HG02981 (cell line): ENCODE measurements around the gene CBR3.

Experiments
- ATAC-seq: cut with Tn5 transposase; IDR thresholded peaks from one replicate; pipeline ENCODE4 v1.9.1; 2021; ENCODE audit warnings: mild to moderate bottlenecking, moderate library complexity; ENCODE audit not compliant: unreplicated experiment

CBR3 gene

DNA sequence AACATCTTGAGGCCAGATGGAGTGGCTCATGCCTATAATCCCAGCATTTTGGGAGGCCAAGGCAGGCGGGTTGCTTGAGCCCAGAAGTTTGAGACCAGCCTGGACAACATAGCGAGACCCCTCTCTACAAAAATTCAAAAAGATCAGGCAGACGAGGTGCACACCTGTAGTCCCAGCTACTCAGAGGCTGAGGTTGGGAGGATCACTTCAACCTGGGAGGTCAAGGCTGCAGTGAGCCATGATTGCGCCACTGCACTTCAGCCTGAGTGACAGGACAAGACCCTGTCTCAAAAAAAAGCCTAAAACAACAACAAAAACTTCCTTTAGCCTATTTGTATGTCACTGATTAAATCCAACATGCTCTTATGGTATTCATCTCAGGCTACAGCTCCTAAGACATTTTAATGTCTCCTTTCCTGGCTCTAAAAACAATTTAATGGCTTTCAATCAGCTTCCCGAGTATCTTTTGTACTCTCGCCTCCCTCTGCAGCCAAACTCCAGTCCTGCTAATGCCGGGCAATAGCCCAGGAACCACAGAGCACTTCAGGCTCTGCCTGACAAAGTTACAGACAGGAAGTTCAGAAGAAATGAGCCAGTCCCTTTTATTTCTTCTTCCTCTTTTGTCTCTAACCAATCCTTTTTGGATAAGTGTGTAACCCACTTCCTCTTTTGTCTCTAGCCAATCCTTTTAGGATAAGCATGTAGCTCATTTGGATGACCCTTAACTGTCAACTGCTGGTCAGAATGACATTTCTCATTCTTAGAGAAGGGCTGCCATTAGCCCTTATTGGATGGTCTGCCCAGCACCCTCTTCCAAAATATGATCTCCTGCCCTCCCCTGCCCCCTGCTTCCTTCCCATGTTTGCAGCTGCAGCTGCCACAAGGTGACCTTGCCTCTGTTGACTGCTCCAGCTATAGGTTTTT is 15.2 kb downstream of the CBR3 start:
- ATAC-seq, result no peak

DNA sequence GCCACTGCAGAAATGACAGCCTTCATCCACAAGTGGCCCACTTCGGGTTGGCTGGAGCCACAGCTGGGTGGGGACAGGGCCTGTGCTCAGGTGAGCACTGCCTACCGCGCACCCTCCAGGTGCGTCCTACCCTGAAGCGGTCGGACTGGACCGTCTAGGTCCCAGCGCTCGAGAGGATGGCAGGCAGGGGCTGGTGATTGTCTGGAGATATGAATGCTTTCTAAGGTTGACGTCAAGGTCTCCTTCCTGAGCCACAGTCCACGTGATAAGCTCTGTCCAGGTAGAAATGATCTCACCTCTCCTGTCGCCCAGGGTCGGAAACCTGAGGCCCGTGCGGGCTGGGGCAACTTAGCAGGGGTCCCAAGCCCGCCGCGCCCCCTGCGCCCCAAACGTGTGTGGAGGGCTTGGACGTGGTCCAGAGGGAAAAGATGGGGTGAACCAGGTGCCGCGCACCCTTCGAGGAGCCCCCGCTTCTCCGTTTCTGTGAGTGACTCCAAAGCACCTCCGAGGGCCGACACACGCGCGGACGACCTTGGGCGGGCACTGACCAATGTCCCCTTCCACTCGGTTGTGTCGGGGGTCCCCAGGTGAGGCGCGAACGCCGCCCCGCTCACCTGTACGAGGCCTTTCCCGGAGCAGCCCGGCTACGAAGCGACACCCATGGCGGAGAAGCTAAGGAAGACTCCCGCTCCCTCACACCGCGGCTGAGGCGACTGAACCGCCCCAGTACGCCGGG is 20.9 kb downstream of the CBR3 start:
- no peak for ATAC-seq

DNA sequence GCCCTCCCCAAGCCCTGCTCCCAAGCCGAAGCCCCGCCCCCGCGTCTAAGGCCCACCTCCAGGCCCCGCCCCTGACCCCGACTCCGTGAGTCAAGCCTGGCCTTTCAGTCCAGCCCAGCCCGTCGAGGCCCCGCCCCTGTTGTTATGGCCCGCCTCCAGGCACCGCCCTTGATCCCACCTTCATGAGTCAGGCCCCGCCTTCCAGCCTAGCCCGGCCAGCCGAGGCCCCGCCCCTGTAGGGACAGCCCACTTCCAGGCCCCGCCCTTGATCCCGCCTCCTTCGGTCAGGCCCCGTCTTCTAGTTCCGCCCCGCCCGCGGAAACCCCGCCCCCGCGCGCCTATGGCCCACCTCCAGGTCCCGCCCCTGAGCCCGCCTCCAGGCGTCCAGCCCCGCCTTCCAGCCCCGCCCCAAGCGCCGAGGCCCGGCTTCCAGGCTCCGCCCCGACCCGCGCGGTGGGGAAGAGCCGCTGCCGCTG is 21.5 kb downstream of the CBR3 start:
- ATAC-seq, result peak; percentile 88

DNA sequence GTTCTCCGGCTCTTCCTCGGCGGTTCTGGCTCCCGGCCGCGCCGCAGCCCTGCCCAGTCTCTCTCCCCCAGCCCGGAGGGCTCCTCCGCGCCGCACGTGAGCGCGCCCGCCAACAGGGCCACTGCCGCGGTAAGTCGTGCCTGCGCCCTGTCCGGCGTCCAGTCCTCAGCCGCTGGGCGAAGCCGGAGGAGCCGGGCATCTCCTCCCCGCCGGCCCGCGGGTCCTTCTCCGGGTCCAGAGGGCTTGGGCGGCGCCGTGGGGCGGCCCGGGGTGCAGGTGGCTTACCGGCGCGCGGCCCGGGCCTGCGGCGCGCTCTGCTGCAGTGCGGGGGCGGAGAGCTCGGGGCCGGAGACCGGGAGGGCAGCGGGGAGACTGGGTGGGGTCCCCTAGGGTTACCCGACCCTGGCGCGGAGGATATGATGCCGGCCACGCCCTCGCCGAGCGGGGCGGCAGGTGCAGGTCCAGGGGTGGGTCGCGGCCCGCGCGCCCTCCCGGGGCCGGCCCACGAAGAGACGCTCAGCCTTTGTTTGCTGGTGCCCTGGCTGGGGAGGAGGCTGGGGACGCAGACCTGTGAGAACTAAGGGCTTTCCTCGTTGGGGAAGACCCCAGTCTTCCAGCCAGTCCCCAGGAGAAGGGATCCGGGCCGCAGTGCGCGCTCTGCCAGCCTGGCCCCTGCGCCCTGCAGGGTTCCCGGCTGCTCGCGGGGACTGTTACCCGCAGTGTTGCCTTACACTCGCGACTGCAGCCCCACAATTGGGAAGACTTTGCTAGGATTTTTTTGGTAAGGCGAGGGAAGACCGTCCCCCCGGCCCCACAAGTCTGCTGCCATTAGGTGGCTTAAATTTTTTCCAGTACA is 22.2 kb downstream of the CBR3 start, which contains the start of gene DOP1B:
DOP1B (plus strand) TSS at position 10 of the 856 bp plus-strand sequence. CDS start 7,910 bp downstream, outside the sequence.
- peak; percentile 17 for ATAC-seq

DNA sequence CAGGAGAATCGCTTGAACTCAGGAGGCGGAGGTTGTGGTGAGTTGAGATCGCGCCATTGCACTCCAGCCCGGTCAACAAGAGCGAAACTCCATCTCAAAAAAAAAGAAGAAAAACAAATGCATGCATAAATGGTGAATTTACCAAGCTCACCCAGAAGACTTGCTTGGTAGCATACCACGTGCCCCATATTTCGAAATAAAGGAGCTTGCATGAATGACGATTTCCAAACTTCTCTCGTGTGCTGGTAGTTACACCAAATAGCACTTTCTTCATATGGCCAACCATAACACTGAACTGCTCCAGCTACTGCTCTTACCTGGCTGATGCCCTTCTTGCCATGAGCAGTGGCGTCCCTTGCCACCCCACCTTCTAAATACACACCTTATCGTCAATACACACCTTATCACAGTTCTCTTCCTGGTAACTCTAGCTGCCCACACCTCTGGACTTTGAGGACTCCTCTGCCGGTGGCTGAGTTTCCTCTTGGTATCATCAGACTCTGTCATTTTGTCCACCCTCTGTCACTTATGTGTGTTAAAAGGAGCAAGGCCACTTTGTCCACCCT is 24.6 kb downstream of the CBR3 start:
- no peak for ATAC-seq

DNA sequence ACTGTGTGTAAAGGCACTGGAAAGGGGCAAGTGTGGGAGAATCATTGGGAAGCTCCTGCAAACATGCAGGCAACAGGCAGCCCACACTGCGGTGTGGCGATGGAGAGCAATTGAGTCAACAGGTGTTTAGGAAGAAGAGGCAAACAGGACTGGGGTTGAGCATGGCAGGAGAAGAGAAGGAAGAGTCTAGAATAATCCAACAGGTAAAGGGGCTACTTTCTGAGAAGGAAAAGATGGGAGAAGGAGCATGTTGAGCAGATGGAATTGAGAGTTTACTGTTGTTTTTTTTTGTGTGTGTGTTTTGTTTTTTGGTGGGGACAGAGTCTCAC is 25.9 kb downstream of the CBR3 start:
- no peak for ATAC-seq

DNA sequence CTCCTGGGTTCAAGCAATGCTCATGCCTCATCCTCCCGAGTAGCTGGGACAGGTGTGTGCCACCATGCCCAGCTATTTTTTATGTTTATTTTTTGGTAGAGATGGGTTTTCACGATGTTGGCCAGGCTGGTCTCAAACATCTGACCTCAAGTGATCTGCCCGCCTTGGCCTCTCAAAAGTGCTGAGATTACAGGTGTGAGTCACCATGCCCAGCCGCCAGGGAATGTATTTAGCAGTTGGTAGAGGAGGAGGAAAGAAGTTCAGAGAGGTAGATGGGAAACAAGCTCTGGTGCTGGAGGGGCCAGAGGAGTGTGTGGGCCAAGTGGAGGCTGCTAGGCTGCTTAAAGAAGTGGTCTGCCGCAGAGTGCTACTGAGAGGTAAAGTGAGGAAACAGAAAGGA is 27.8 kb downstream of the CBR3 start:
- ATAC-seq, result no peak

DNA sequence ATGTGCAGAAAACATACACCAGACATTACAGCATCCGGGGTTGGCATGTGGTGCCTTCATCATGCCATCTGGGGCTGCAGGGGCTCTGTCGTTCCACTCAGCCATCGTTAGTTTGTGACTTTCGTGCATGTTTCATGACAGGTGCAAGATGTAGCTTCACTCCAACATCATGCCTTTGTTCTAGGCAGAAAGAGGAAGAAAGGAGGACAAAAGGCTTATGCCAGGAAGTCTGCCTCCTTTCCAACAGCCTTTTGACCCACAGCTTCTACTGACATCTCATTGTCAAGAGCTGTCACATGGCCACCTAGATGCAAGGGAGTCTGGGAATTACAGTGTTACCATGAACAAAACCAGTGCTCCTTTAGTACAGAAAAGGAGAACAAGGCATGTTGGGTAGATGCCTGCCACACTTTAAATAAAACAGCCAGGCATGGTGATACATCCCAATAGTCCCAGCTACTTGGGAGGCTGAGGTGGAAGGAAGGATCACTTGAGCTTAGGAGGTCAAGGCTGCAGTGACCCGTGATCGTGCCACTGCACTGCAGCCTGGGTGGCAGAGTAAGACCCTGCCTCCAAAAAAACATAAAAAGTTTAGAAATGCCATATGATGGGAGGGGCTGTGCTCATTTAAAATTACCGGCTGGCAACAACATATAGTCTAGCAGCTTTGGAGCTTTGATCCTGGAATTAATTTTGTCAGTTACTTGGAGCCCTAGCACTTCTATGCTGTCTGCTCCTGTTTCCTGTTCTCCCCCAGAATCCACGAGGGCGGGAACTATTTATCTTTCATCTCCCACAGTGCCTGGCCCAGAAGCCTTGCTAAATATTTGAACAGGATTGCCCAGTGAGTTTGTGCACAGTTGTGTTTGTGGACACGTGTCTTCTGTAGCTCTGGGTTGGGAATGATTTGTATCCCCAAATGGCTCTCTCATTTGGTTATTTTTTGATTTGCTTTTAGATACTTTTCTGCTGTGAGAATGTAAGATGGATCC is 29.2 kb downstream of the CBR3 start:
- ATAC-seq, result no peak

DNA sequence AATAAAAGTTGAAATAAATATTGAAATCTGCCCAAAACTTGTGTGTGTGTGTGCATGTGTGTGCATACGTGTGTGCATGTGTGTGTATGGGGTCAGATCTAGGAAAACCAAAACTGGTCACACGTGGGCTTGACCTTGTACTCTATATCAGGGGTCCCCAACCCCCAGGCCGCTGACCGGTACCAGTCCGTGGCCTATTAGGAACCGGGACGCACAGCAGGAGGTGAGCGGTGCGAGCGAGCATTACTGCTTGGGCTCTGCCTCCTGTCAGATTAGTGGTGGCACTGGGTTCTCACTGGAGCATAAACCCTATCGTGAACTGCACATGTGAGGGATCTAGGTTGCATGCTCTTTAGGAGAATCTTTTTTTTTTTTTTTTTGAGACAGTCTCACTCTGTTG is 30.5 kb downstream of the CBR3 start:
- ATAC-seq, result no peak

DNA sequence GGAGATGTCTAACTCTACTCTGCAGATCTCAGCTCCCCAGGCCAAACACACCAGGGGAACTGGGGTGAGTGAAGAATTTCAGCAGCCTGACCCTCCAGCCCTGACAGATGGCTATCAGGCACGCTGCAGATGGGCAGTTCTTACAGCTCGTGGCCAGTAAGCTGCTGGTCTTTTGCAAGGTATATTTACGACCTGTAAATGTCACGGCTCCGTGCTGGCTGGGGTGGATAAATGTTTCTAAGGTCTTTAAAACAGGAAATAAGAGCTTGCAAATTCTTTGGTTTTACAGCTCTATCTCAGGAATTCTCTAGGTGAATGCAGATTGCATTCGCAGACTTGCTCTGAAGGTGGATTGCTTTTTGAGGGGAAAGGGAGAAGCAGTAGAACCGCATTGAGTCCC is 31.8 kb downstream of the CBR3 start:
- ATAC-seq, result no peak

DNA sequence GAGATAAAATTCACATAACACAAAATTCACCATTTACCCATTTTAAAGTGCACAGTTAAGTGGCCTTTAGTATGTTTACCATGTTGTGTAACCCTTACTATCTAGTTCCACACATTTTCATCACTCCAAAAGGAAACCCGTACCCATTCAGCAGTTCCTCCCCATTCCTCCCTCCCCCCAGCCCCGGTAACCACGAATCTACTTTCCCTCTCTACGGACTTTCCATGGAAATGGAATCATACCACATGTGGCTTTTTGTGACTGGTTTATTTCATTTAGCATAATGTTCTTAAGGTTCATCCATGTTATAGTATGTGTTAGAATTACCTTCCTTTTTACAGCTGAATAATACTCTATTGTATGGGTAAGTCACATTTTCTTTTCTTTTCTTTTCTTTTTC is 32.7 kb downstream of the CBR3 start:
- ATAC-seq, result no peak

DNA sequence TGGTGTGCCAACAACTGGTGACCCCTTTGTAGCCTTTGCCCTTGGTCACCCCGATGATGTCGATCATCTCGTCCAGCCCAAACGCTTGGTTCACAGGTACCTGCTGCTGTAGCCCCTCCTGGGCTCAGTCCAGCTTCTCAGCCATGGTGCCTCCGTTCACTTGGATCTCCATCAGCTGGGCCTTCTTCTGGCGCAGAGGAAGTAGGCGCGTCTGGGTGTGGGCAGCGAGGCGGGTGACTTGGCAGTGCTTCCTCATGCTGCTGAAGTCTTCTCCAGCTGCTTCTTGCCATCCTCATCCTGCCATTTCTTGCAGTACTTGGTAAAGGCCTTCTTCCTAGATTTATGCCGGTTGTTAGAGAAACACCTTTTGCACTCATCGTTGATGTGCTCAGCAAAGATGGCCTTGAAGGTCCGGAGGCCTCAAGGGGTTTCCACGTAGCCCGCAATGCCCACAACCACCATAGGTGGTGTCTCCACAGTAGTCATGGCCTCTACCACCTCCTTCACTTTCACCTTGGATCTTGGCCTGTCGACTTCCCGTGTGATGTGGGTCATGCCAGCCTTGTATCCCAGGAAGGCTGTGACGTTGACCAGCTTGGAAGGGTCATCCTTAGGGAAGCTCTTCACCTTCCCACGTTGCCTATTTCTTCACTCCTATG is 34.7 kb downstream of the CBR3 start:
- no peak for ATAC-seq

DNA sequence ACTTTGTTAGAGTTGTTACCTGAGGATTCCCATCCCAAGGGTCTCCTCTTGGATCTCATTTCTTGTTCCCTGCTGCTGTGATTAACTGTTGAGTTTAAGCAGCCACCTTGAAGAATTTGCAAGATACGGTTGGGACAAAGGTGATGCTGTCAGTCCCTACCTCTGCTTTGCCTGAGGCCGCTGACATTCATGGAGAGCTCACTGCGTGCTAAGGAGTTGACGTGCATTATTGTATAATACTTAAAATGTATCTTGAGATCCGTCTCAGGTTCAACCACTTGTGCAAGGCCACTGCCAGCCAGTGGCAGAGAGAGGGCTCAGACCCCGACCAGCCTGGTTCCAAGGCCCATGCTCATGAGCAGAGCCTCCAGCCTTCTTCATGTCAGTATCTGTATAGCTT is 35.9 kb downstream of the CBR3 start:
- ATAC-seq, result no peak

DNA sequence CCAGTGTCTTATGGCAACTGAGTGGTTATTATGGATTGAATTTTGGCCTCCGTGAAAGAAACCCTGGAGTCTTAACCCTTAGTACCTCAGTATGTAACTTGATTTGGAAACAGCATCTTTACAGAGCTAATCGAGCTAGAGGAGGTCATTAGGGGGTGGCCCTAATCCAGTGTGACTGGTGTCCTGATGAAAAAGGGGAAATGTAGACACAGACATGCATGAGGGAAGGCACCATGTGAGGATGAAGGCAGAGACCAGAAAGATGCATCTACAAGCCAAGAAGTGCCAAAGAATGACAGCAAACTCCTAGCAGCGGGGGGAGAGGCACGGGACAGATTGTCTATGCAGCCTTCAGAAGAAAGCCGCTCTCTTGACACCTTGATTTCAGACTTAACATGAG is 36.5 kb downstream of the CBR3 start:
- no peak for ATAC-seq

DNA sequence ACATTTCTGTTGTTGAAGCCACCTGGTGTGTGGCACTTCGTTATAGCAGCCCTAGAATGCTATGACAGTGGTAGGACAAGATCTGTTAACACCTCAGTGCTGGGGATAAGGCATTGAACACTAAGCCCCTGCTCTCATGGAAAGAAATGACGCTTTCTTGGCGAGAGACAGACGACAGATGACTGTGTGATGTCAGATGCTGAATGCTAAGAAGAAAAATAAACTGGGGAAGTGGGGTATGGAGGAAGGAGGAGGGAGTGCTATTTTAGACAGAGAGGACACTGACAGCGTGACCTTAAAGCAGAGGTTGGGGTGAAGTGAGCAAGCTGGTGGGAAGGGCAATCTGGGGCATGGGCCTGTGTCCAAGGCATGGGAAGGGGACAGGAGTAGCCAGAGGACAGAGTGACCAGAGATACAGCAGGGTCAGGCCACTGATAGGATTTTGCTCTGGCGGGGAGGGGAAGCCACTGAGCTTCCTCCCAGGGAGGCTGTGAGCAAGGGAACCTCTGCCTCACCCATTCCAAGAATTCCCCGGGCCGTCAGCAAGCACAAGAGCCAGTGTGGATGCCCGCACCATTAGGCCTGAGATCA is 37.0 kb downstream of the CBR3 start:
- ATAC-seq, result no peak

DNA sequence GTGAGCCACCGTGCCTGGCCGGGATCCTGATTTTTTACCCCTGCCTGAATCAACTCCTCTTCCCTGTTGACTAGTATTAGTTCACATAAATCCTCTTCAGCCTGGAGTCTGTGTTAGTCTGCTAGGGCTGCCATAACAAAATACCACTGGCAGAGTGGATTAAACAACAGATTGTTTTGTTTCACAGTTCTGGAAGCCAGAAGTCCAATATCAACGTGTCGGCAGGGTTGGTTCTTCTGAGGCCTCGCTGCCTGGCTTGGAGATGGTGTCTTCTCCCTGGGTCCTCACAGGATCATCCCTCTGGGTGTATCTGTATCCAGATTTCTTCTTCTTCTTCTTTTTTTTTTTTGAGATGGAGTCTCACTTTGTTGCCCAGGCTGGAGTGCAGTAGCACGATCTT is 39.9 kb downstream of the CBR3 start:
- ATAC-seq, result no peak

DNA sequence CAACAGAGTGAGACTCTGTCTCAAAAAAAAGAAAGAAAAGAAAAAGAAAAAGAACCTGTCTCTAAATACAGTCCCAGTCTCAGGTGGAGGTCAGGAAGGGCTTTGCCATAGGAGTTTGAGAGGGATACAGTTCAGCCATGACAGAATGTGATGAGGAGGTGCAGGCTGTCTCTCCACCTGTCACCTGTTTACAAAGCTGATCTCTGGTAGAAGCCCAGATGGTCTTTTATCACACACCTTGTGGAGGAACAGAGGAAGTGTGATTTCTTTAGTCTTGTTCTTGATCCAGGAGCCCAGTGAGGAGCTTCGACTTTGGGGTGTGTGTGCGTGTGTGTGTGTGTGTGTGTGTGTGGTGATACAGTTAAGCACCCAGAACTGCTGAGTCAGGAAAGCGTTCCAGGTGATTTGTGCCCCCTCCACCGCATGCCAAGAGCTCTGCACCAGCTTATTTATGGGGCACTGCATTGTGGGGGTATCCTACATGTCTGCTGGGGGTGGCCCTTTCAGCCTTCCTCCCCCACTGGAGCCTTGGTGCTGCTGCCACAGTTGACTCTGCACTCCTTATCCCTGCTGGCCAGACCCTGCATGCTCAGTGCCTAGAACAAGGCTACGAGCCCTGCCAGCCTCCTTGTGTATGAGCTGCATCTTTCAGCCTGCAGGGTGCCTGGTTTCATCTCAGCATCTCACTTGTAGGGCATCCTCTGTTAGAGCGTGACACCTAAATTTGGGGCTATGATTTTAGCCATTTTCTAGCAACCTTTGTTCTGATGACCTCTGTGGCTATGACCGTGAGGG is 41.1 kb downstream of the CBR3 start:
- no peak for ATAC-seq

DNA sequence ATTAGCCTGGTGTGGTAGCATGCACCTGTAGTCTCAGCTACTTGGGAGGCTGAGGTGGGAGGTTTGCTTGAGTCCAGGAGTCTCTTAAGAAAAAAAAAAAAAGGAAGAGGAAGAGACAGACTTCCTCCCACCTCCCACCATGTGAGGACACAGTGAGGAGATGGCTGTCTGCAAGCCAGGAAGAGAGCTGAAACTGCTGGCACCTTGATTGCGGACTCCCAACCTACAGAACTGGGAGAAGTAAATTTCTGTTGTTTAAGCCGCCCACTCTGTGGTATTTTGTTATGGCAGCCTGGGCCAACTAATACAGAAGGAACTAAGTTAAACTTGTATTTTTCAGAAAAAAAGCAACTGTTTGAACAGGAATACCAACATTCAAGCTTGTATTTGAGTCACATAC is 43.5 kb downstream of the CBR3 start:
- no peak for ATAC-seq
